BJ (cell line): ENCODE data around the gene TTLL4. TPM values are rescaled to one million over a fixed set of nuclear protein-coding genes. Genes with fewer than 3 reads are reported as not detected.

Experiments used
- CTCF ChIA-PET: fragments of 350-600 bp; formaldehyde crosslinking; extraction: SDS; loops from one replicate; lab custom pipeline; 2021; ENCODE audit warnings: antibody characterized with exemption, inconsistent platforms; lab: Yijun Ruan, JAX
- POLR2A ChIA-PET: fragments of 300-600 bp; sonication (Branson Sonifier 250); formaldehyde crosslinking; extraction: SDS; loops from one replicate; lab custom pipeline; 2021; ENCODE audit warnings: antibody characterized with exemption; lab: Charles Lee
- DNase-seq: peaks from one replicate; pipeline ENCODE4 v3.0.0-alpha.2; 2011; ENCODE audit warnings: low read depth
- H3K27me3 ChIP-seq: 2 replicates; pipeline ENCODE4 v1.6.0; 2011; ENCODE audit warnings: low read length; ENCODE audit not compliant: control insufficient read depth, insufficient read depth
- H3K36me3 ChIP-seq: 2 replicates; pipeline ENCODE4 v1.5.1; 2011; ENCODE audit warnings: low read length; ENCODE audit not compliant: control insufficient read depth, insufficient read depth
- H3K4me3 ChIP-seq: 2 replicates; pipeline ENCODE4 v1.5.1; 2011; ENCODE audit warnings: low read depth, mild to moderate bottlenecking, control low read depth, low read length
- polyA plus RNA-seq: library from polyadenylated mRNA; depleted of rRNA; stranded (reverse); fragments of >200 nt; gene quantifications from 2 replicates; pipeline ENCODE4 v1.2.3, GENCODE V29; 2011
- TF ChIP-seq, protein P1 (sequence below): IDR thresholded peaks from 2 replicates; pipeline ENCODE4 v1.5.1; 2011; ENCODE audit warnings: low read depth, mild to moderate bottlenecking, control low read depth, inconsistent platforms, low read length, moderate library complexity; ENCODE audit not compliant: insufficient read depth

Gene TTLL4
- polyA plus RNA-seq, 1 experiment = 14.1 TPM

DNA sequence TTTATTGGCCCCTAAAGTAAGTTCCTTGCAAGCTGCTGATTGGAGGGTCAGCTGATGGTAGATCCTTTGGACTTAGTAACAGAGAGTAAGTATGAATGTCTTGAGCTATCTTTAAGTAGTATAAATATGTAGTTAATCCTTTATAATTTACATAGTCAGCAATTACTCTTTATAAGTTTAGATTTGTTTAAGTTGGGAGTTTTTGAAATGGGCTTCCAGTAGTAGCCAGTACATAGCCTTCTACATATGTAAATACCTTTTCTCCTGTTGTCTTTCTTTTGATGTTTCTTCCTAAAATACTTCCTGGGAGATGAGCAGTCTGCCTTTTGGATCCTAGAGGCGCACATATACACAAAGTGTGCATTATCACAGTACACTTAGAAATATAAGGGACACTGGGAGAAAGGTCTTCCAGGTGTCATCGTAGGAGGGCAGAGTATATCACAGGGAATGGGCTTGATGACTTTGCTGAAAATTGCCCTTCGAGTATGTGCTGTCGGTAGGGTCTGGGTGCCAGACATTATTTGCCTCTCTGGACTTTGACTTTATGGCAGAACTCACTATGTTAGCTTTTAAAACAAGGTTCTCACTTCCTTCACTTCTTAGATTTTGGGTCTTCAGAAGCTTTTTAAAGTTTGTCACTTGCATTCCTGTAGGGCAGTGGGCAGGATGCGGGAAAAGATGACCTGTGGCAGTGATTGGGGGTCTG, 21.6 kb downstream of the TTLL4 start:
- H3K27me3 ChIP-seq = no peaks in the 10 kb centered on the region
- ChIA-PET CTCF (interaction anchor here (0.7 to 6.5 kb wide), 8 partner anchors 10 to 126 kb away, joined by 3 to 39 read pairs (median 4); partner anchors contain the start of gene TTLL4), POLR2A (interaction anchor here (0.6 to 1.3 kb wide), 2 partner anchors 10 to 21 kb away, joined by 3 to 4 read pairs; partner anchors contain the start of gene TTLL4)
- no peak for DNase-seq
- TF ChIP-seq, protein P1, sequence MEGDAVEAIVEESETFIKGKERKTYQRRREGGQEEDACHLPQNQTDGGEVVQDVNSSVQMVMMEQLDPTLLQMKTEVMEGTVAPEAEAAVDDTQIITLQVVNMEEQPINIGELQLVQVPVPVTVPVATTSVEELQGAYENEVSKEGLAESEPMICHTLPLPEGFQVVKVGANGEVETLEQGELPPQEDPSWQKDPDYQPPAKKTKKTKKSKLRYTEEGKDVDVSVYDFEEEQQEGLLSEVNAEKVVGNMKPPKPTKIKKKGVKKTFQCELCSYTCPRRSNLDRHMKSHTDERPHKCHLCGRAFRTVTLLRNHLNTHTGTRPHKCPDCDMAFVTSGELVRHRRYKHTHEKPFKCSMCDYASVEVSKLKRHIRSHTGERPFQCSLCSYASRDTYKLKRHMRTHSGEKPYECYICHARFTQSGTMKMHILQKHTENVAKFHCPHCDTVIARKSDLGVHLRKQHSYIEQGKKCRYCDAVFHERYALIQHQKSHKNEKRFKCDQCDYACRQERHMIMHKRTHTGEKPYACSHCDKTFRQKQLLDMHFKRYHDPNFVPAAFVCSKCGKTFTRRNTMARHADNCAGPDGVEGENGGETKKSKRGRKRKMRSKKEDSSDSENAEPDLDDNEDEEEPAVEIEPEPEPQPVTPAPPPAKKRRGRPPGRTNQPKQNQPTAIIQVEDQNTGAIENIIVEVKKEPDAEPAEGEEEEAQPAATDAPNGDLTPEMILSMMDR = no peak
- H3K4me3 ChIP-seq = no peak overlapping the region
- H3K36me3 ChIP-seq = no peaks in the 10 kb centered on the region

DNA sequence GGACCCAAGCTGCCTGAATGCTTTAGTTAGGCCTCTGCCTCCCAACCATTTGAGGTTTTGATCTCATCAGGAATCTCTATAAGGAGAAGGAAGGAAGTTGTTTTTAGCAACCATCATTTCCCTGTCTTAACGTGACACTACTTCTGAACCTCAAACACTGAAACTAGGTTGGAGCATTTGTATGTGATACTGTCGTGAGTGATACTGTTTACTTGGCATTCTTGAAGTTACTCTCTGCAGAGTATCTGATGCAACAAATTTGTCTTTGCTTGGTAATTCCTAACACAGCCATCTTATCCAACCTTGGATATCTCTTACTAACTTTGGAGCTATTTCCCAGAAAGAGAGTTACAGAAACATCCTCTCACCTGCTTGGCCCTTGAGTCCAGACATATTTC, 22.1 kb downstream of the TTLL4 start:
- POLR2A ChIA-PET = interaction anchor here (0.6 kb wide), 1 partner anchor 9 kb away, joined by 3 read pairs; no protein-coding TSS in a partner anchor
- Histone ChIP-seq H3K36me3 (peaks cover 1% of the 10 kb centered on the region; the same call in 1 of the 2 replicates), H3K4me3 (no peak overlapping the region), H3K27me3 (no peaks in the 10 kb centered on the region)
- CTCF ChIA-PET = interaction anchor here (2.8 to 6.5 kb wide), 2 partner anchors 22 to 116 kb away, joined by 13 to 39 read pairs; partner anchors contain the start of gene TTLL4
- DNase-seq = no peak
- TF ChIP-seq, protein P1 = no peak

DNA sequence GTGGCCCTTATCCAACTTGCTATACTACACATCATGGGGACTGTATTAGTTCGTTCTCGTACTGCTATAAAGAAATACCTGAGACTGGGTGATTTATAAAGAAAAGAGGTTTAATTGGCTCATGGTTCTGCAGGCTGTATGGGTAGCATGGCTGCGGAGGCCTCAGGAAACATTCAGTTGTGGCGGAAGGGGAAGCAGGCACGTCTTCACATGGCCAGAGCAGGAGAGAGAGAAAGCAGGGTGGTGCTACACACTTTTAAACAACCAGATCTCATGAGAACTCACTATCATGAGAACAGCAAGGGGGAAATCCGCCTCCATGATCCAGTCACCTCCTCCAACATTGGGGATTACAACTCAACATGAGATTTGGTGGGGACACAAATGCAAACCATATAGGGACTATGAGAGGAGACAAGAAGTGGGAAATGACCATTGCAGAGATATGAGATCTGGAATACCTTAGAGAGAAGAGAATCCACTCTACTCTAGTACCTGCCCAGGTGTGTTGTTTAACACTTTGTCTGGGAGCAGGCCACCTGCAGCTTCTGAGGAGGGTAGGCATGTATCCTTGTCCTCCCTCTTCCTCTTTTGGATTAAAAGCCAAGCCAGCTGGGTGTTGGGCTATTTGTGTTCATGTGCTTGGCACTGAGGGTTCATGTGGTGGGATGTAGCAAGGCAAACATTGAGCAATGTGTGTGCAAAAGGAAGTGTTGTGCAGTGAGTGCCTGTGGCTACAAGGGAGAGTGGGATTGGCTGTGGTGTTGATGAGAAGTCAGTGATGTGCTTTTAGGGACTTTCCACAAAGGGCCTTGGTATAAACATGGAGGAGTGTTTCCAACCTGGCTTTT, 22.8 kb downstream of the TTLL4 start:
- Histone ChIP-seq H3K36me3 (peaks cover 5% of the 10 kb centered on the region), H3K4me3 (no peak overlapping the region), H3K27me3 (no peaks in the 10 kb centered on the region)
- POLR2A ChIA-PET = interaction anchor here (0.6 kb wide), 1 partner anchor 8 kb away, joined by 3 read pairs; no protein-coding TSS in a partner anchor
- TF ChIP-seq, protein P1 = no peak
- CTCF ChIA-PET = interaction anchor here (0.5 to 6.5 kb wide), 2 partner anchors 107 to 115 kb away, joined by 3 to 39 read pairs; no protein-coding TSS in a partner anchor
- DNase-seq = no peak

DNA sequence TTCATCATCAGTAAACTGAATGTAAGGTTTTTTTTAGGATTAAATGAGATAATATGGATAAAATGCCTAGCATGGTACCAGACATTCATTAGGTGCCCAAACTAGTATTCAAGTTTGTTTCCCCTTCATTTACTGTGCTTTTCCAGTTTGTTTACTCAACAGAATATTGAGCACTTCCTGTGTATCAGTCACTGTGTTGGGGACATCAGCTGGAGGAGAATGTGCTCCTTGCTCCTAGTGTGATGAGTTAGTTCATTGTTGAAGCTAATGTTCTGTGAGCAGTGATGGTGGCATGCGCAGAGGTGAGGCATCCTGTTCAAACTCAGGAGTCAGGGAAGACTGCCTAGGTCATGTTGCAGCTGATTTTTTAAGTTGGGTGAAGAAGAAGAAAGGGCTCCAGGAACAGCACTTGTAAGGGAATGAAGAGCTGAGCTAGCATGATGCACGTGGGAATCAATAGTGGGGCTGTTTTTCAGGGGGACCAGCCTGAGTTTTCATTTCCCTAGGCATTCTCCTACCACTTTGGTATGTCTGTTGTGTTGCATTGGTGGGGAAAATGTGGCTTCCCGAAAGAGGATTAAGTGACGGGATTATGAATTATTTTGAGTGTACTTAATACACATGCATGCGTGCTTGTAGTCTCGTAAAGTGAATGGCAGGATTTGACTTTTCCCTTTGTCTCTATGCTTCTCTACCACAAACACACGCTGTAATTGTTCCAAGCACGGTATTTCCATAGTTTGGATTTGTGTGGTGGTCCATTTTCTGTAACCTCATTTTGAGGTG, 23.7 kb downstream of the TTLL4 start:
- DNase-seq = no peak
- Histone ChIP-seq H3K36me3 (peaks cover 9% of the 10 kb centered on the region), H3K4me3 (no peak overlapping the region), H3K27me3 (no peaks in the 10 kb centered on the region)
- ChIA-PET CTCF (interaction anchor here (0.5 to 1.4 kb wide), 3 partner anchors 24 to 113 kb away, joined by 3 to 4 read pairs (median 3); no protein-coding TSS in a partner anchor), POLR2A (no interaction called here)
- TF ChIP-seq, protein P1 = no peak
